ENCODE results near the gene DNM3. TPM values are rescaled to one million over a fixed set of nuclear protein-coding genes. Genes with fewer than 3 reads are reported as not detected.

DNM3 gene
- total and polyA plus RNA-seq, 9 of the 15 experiments (the other 6 are each of a cell fraction or from before 2014, with no cell fraction given) = 0.08 to 0.36 (median 0.22) TPM; not detected in 1

DNA sequence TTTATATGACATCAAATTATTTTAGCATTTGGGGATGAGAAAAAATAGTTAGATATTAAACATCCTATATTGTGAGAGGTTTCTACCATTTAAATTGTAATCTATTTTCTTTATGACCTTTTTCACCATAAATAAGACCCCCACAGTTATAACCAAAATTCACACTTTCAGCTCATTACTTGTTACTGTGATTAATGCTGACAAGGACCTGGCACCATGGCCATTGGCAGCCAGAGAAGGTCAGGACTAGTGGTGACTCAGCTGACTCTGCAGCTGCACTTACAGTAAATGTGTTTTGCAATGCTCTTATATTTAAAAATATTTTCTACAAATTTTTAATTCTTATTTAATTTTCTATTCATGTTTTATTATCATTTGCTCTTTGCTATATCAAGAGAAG is 445.9 kb downstream of the DNM3 start:
- FAIRE-seq = no peak
- Histone ChIP-seq H2AFZ (ENCODE audit: low read depth, low read length) (no peak overlapping the region), H4K20me1 (replicated peaks; ENCODE audit: control insufficient read depth, insufficient read depth, low read length) (no peaks in the 10 kb centered on the region), H3K79me2 (ENCODE audit: control insufficient read depth, insufficient read depth, low read length) (no peaks in the 10 kb centered on the region), H3K9me3 (replicated peaks; ENCODE audit: control insufficient read depth, insufficient read depth, low read depth, low read length) (no peaks in the 10 kb centered on the region), H3K27ac (ENCODE audit: extremely low read depth, low read depth, low read length) (no peak overlapping the region), H3K4me3 (no peak overlapping the region), H3K9ac (ENCODE audit: insufficient read depth in 1 of 2, low read depth in 2 of 2, low read length in 2 of 2) (no peak overlapping the region), H3K27me3 (ENCODE audit: control insufficient read depth in 2 of 2, insufficient read depth in 2 of 2, low read length in 2 of 2) (no peaks in the 10 kb centered on the region), H3K4me1 (replicated peaks in 1 of 2; ENCODE audit: control insufficient read depth in 2 of 2, insufficient read depth in 2 of 2, low read length in 2 of 2) (no peaks in the 10 kb centered on the region), H3K36me3 (ENCODE audit: control insufficient read depth, insufficient read depth, low read length) (no peaks in the 10 kb centered on the region), H3K4me2 (ENCODE audit: insufficient read depth, low read length) (no peak overlapping the region), H3K9me1 (ENCODE audit: control insufficient read depth, insufficient read depth, low read length) (no peaks in the 10 kb centered on the region)
- in situ Hi-C loops (cut with MboI) = no loop called here
- ChIA-PET POLR2A (interaction anchor here (0.7 kb wide), 1 partner anchor 133 kb away, joined by 3 read pairs; the partner anchor contains the start of gene C1orf105), CTCF (ENCODE audit: low intra/inter-chr PET ratio) (no interaction called here)
- no peak for DNase-seq (ENCODE audit: extremely low read depth in 1 of 4, low spot score in 3 of 4)
- intact Hi-C loops (cut with micrococcal nuclease) = no loop called here
- no TSS peak for BruUV-seq (replicated peaks)
- ATAC-seq = no peak
- no peak for TF ChIP-seq ZNF253 (CRISPR knock-in tag; conservative IDR thresholded peaks at IDR 0.05)
- TF ChIP-seq, protein P1, sequence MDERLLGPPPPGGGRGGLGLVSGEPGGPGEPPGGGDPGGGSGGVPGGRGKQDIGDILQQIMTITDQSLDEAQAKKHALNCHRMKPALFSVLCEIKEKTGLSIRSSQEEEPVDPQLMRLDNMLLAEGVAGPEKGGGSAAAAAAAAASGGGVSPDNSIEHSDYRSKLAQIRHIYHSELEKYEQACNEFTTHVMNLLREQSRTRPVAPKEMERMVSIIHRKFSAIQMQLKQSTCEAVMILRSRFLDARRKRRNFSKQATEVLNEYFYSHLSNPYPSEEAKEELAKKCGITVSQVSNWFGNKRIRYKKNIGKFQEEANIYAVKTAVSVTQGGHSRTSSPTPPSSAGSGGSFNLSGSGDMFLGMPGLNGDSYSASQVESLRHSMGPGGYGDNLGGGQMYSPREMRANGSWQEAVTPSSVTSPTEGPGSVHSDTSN (CRISPR knock-in tag; IDR thresholded peaks at IDR 0.05; ENCODE audit: low read depth) = no peak
- TF ChIP-seq, protein P1 (tag; conservative IDR thresholded peaks at IDR 0.05; ENCODE audit: low read depth) = 0 out of 2 replicates have a peak, but pooled peaks have one; percentile 12

DNA sequence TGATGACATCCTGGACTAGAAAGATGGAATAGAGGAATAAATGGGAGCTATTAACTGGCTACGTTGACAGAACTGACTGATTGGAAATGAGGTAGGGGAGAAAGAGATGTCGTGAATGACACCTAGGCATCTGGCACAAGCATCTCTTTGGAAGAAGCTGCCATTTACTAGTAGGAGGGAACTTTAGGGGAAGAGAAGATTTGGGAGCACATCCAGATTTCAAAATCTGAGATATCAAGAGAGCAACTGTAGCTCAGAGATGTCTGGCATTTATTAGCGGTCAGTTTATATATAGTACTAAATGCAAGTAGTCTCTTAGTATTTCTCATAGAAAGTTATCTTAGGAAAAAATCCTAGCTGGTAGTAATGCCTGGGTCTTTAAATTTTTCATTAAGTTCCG is 447.3 kb downstream of the DNM3 start:
- no peaks in the 10 kb centered on the region for H3K9me1 ChIP-seq (ENCODE audit: control insufficient read depth, insufficient read depth, low read length)
- POLR2A ChIA-PET = no interaction called here
- H3K9ac ChIP-seq (ENCODE audit: insufficient read depth in 1 of 2, low read depth in 2 of 2, low read length in 2 of 2) = no peak overlapping the region
- no peaks in the 10 kb centered on the region for H3K9me3 ChIP-seq (replicated peaks; ENCODE audit: control insufficient read depth, insufficient read depth, low read depth, low read length)
- in situ Hi-C loops (cut with MboI) = no loop called here
- ATAC-seq = no peak
- no peak overlapping the region for H3K4me2 ChIP-seq (ENCODE audit: insufficient read depth, low read length)
- H3K27me3 ChIP-seq (ENCODE audit: control insufficient read depth in 2 of 2, insufficient read depth in 2 of 2, low read length in 2 of 2) = no peaks in the 10 kb centered on the region
- WGBS (ENCODE audit: insufficient coverage, low coverage, missing lambda C conversion rate) = 2% methylated on average over 4 of the region's 4 CpGs
- H3K36me3 ChIP-seq (ENCODE audit: control insufficient read depth, insufficient read depth, low read length) = no peaks in the 10 kb centered on the region
- intact Hi-C loops (cut with micrococcal nuclease) = no loop called here
- no peak overlapping the region for H3K4me3 ChIP-seq
- H4K20me1 ChIP-seq (replicated peaks; ENCODE audit: control insufficient read depth, insufficient read depth, low read length) = no peaks in the 10 kb centered on the region
- H3K27ac ChIP-seq (ENCODE audit: extremely low read depth, low read depth, low read length) = no peak overlapping the region
- no peak overlapping the region for H2AFZ ChIP-seq (ENCODE audit: low read depth, low read length)
- no peaks in the 10 kb centered on the region for H3K79me2 ChIP-seq (ENCODE audit: control insufficient read depth, insufficient read depth, low read length)
- DNase-seq (ENCODE audit: extremely low read depth in 1 of 4, low spot score in 3 of 4) = no peak
- H3K4me1 ChIP-seq (replicated peaks in 1 of 2; ENCODE audit: control insufficient read depth in 2 of 2, insufficient read depth in 2 of 2, low read length in 2 of 2) = no peaks in the 10 kb centered on the region
- no TSS peak for BruUV-seq (replicated peaks)
- CTCF ChIA-PET (ENCODE audit: low intra/inter-chr PET ratio) = no interaction called here
- no peak for FAIRE-seq
- no peak for TF ChIP-seq HEY1 (CRISPR knock-in tag; IDR thresholded peaks at IDR 0.05; ENCODE audit: borderline replicate concordance)
- no peak for TF ChIP-seq PHF20 (IDR thresholded peaks at IDR 0.05; ENCODE audit: partially characterized antibody)
- no peak for TF ChIP-seq TRIM24 (IDR thresholded peaks at IDR 0.05)
- TF ChIP-seq ZBED1 (IDR thresholded peaks at IDR 0.05) = no peak
- TF ChIP-seq FOSL1 (tag; conservative IDR thresholded peaks at IDR 0.05) = no peak
- no peak for TF ChIP-seq GABPB1 (CRISPR knock-in tag; IDR thresholded peaks at IDR 0.05)
- TF ChIP-seq RNF2 (IDR thresholded peaks at IDR 0.05) = no peak
- TF ChIP-seq HMGN3 (IDR thresholded peaks at IDR 0.05; ENCODE audit: borderline replicate concordance, extremely low read depth, insufficient read length, low read depth, low read length) = no peak
- TF ChIP-seq ZNF274 (IDR thresholded peaks at IDR 0.05; ENCODE audit: borderline replicate concordance, low read depth, low read length) = no peak
- TF ChIP-seq FOXK2 (conservative IDR thresholded peaks at IDR 0.05 in 1 of 2, IDR thresholded peaks at IDR 0.05 in 1 of 2; ENCODE audit: low read depth in 2 of 2) = no peak
- no peak for TF ChIP-seq SMARCE1 (IDR thresholded peaks at IDR 0.05)
- no peak for TF ChIP-seq SREBF2 (CRISPR knock-in tag; IDR thresholded peaks at IDR 0.05)
- no peak for TF ChIP-seq MTF1 (CRISPR knock-in tag; IDR thresholded peaks at IDR 0.05; ENCODE audit: borderline replicate concordance)
- TF ChIP-seq ZNF644 (tag; IDR thresholded peaks at IDR 0.05; ENCODE audit: low read depth) = no peak
- no peak for TF ChIP-seq ELF2 (CRISPR knock-in tag; IDR thresholded peaks at IDR 0.05)
